HG02852 (cell line): ENCODE measurements around the gene PRKAR1B.

Source experiments
- ATAC-seq: cut with Tn5 transposase; IDR thresholded peaks from one replicate; pipeline ENCODE4 v1.9.1; 2021; ENCODE audit warnings: mild to moderate bottlenecking, moderate library complexity; ENCODE audit not compliant: unreplicated experiment

PRKAR1B gene

GRCh38 chr7:514651-515598, 212.2 kb downstream of the PRKAR1B start:
- ATAC-seq: no peak

- ATAC-seq: no peak
Measured at GRCh38 chr7:514242-514641, 212.8 kb downstream of the PRKAR1B start.

GRCh38 chr7:513521-514166, 213.4 kb downstream of the PRKAR1B start:
- ATAC-seq: no peak

- no peak for ATAC-seq
Measured at GRCh38 chr7:512541-513311, 214.4 kb downstream of the PRKAR1B start.

- no peak for ATAC-seq
Measured at GRCh38 chr7:512146-512510, 215.0 kb downstream of the PRKAR1B start.

- ATAC-seq: no peak
Measured at GRCh38 chr7:511476-512145, 215.5 kb downstream of the PRKAR1B start.

- ATAC-seq: no peak
Measured at GRCh38 chr7:510782-511281, 216.2 kb downstream of the PRKAR1B start.

GRCh38 chr7:510131-510481, 217.0 kb downstream of the PRKAR1B start:
- ATAC-seq: no peak

GRCh38 chr7:509426-510130, 217.5 kb downstream of the PRKAR1B start:
- ATAC-seq: no peak

- ATAC-seq: no peak
Measured at GRCh38 chr7:508461-509170, 218.5 kb downstream of the PRKAR1B start.

- no peak for ATAC-seq
Measured at GRCh38 chr7:507623-508300, 219.3 kb downstream of the PRKAR1B start.

- no peak for ATAC-seq
Measured at GRCh38 chr7:506921-507622, 220.0 kb downstream of the PRKAR1B start.

GRCh38 chr7:506391-506831, 220.7 kb downstream of the PRKAR1B start:
- ATAC-seq: no peak

GRCh38 chr7:505171-505570, 221.9 kb downstream of the PRKAR1B start:
- ATAC-seq: no peak

GRCh38 chr7:504221-505111, 222.6 kb downstream of the PRKAR1B start:
- ATAC-seq: no peak

GRCh38 chr7:503575-504111, 223.4 kb downstream of the PRKAR1B start:
- ATAC-seq: no peak

- no peak for ATAC-seq
Measured at GRCh38 chr7:502296-502695, 224.8 kb downstream of the PRKAR1B start.
